SKM-1 treated with dmso at 0.1 percent for 144 hours (cell line): ENCODE results near the gene CASP7.

Experiments used
- DNase-seq: peaks from one replicate; lab custom pipeline; 2025; ENCODE audit not compliant: unreplicated experiment; lab: John Stamatoyannopoulos, UW

Gene CASP7

DNA sequence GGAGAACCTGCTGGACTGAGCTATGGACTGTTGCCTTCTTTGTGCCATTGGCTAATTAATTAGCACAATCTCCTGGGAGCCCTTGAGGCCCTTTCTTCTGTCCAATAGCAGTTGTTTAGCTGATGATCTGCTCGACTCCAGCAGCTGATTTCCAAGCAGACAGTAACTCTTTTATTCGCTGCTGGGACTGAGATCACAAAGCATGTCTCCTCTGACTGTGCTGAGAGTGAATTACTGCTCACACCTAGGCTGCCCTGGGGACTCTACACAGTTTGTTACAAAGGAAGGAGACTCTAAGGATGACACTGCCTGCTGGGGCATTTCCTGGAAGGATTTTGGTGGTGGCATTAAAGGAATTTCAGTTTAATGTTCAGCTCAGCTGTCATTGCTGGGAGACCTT lies 31.4 kb downstream of the CASP7 start:
- DNase-seq: no peak

DNA sequence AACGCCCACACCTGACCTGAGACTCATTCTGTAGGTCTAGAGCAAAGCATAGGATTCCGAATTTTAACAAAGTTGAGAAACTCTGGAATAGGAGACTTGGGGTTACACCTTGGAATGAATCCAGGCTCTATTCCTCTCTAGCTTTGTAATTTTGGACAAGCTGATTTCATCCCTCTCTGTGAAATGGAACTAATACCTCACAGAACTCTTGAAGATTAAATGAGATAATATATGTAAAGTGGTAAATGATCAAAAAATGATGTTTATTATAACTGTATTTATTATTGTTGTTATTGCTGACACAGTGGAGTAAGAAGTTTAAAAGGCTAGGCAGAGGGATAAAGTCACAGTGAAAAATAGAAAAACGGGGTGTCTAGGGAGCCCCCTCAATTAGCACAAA lies 32.3 kb downstream of the CASP7 start:
- no peak for DNase-seq

DNA sequence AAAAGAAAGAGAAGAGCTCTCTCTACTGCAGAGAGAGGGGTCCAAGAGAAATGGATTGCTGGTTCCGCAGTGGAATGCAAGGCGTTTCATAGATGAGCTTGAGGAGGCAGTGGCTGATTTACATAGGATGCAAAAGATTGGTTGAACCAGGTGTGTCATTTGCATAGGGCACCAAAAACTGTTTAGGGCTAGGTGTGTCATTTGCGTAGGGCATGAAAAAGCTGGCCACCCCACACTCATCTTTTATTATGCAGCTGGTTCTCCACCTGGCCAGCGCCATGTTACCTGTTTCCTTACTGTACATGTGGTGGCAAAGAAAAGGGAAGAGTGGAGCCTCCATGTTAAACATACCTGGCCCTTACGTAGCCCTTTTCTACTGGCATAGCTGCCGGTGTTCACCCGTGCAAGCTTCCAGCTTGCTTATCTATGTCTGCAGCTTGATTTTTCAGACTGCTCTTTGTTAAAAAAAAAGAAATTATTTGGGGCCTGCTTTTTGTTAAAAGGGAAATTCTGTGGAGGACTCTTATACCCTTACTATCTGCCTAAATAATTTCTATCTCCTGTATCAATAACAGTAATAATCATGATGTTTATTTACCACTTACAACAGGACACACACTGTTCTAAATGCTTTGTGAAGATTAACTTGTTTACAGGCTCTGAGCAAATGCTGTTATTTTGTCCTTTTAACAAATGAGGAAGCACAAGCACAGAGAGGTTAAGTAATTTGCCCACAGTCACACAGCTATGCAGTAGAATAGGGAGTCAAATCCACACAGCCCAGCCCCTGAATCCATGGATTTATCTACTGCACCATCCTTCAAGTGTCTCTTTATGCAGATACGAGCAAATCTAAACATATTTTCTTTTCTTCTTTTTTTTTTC lies 33.3 kb downstream of the CASP7 start:
- no peak for DNase-seq

DNA sequence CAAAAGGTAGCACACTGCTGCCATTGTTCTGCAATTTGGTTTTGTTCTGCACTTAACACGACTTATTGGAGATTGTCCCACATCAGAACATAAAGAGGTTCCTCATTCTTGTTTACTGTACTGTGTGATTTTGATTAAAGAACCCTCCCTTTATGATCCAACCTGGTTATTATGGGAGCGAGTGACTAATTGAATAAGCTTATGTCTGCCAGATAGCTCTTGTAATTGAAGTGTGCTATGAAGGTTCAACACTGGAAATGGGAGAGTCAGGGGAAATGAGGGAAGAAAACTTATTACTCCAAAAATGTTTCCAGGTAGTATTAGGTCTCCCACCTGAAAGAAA lies 33.9 kb downstream of the CASP7 start:
- no peak for DNase-seq

DNA sequence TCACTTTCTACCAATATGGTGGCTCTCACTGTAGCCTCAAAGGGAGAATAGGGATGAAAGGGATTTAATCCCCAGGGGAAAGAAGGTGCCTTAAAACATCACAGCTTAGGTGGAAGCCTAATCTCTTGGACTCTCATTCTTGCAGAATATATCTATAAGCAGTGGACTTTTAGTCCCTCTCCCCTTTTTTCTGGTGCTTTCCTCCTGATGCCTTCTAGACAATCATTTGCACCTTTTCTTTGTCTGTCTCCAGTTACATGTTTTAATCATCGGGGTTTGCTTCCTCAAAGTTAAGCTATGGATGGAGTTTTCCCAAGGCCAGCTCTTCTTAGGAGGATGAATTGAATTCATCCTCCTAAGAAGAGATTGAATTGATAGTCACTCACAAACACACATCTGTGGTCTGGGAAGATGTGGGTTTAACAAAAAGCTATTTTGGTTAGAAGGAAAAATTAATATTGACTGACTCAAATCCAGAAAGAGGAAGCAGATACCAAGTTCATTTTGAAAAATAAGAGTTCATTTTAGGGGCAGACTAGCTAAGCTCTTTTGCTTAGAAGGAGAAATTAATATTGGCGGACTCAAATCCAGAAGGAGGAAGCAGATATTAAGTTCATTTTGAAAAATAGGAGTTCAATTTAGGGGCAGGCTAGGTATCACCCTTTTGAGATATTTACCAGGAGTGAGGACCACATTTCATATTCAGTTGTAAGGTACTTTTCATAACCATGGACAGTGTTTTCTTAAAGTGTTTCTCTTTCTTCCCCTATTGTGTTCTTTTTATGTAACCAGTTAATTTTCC lies 36.6 kb downstream of the CASP7 start:
- DNase-seq: no peak

DNA sequence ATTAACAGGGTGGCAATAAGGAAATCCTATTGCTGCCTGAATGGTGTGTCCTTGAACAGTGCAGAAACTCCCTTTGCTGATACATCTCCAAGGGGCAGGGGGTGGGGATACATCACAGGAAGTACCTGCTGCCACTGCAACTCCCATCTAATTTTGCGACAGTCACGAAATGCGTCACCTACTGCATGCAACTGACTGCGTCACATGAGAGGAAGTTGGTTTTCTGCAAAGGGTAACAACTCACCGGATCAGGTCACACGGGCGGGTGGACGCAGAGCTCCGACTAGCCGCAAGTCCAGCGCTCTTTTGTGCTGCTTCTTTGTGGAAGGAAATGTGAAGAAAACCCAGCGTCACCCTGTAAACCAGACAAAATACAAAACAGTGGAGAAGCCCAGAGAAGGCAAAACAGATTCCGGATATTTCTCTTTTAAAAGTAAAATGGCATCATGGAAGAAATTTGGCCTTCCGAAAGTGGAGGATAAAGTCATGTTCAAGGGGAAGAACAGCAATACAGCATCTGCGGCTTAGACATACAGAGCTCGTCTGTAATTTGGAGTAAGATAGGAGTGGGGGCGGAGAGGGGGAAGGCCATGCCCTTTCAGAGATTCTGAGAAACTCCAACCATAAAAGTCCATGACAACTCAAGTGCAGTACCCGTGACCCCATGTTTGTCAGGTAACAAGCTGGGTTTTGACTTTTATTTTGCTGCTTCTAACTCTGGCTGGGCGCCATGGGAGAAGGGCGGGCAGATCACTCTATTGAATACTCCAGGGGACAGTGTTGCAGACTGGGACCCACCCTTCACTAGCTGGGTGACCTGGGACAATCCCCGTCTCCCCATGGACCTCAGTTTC lies 39.5 kb downstream of the CASP7 start:
- no peak for DNase-seq

DNA sequence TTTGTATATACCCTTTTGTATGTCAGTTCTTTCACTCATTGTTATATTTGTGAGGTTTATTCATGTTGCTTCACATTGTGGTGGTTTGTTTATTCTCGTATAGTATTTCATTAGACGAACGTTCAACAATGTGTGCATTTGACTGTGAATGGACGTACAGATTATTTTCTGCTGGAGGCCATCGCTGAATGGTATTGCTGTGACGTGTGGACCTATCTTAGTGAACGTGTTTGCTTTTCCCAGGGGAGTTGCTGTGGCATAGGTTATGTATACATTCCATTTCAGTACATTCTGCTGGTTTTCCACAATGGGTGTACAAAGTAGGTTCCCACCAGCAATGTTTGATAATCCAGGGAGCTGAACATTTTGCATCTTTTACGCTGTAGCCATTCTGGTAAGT lies 40.7 kb downstream of the CASP7 start:
- no peak for DNase-seq

DNA sequence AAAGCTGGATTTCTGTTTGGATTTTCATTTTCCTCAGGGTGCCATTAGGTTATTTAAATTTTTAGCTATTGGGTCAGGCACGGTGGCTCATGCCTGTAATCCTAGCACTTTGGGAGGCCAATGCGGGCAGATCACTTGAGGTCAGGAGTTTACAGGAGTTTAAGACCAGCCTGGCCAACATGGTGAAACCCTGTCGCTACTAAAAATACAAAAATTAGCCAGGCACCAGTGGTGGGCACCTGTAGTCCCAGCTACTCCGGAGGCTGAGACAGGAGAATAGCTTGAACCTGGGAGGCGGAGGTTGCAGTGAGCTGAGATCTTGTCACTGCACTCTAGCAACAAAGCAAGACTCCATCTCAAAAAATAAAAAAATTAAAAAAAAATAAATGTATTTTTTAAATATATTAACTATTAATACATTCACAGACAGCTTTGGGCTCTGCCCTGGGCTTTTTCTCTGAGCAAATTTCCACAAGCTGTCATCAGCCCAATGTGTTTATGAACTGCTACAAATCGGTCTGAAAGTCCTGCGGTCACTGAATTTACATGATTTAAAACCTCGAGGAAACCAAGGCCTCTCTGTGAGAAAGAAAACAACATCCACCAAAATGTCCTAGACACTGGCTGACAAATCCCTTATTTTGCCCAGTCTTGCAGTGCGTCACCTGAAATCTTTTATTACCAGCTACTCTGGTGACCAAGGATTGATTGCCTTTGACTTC lies 52.6 kb downstream of the CASP7 start:
- DNase-seq: no peak

DNA sequence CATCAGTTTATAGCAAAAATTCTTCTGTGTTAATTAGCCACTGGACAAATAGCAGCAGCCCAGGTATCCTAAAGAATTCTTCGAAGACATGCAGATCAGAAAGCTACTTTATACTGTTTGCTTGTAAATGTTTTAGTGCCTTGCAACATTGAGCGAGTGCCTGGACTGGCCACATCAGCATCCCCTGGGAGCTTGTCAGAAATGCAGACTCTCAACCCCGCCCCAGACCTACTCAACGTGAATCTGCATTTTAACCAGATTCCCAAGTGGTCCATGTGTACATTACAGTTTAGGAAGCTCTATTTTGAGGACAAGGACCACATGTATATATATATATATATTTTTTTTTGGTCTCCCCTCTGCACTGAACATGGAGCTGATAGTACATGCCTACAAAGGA lies 53.3 kb downstream of the CASP7 start:
- DNase-seq: no peak

DNA sequence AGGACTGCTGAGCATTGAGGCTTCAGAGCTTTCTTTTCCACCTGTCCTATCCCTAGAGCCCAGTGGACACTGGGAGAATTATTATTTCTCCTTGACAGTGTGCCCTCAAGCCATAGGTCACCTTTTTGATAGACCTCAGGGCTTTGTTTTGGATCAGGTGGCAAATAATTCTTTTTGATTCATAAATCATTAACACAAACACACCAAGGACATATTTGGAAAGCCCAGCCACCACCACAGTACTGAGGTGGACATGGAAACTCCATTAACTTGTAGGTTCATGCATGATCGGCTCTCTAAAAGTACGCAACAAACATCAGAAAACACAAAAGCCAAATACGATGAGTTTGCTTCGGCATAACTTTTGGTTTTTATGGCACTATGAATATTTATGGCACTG lies 53.9 kb downstream of the CASP7 start:
- DNase-seq: no peak

DNA sequence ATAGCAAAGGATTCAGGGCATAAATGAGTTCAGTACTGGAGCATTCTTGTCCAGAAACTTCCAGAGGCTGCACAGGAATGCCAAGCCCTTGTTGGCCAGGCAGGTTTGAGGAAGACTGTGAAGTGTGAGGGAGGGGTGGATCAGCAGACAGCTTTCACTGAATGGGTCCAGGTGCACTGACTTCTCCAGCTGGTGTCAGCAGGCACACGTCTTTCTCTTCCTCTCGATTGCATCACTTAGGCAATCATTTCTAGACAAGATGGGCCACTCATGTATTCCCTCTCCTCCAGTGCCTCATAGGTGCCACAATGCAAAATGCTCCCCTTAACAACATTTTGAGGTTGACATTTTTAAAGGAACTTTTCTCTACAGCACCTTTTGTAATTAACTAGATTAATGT lies 56.2 kb downstream of the CASP7 start:
- no peak for DNase-seq

DNA sequence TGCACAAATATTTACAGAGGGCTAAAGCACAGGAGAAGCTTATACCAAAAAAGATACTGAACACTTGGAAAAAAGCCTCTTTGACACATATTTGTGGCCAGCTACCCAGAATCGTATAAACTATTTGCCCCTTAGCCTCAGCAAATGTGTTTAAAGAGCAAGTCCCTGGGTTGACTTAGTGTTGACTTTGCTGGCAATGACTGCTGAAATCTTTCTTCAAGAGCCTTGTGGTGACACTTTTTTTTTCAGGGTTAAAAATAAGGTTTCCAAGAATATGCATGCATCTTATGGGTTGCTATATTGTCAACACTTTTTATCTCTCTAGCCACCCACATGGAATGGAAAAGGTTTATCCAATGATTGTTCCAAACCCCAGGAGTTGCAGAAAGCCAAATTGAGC lies 56.9 kb downstream of the CASP7 start:
- DNase-seq: no peak

DNA sequence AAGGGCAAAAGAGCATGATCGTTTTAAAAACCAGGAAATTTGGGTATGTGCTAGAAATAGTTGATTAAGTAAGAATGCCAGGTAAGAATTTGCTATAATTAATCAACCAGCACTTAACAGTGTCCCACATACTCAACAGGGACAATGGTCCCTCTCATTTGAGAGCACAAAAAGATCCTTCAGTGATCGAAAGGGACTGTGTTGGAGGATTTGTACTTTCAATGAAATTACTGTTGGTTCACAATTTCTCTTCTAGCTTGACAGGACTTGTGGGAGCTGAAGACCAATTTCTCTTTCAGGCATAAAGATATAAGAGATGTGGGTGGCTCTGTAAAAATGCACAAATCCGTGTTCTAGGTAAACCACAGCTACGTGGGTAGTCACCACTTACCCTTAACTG lies 59.3 kb downstream of the CASP7 start:
- DNase-seq: no peak

DNA sequence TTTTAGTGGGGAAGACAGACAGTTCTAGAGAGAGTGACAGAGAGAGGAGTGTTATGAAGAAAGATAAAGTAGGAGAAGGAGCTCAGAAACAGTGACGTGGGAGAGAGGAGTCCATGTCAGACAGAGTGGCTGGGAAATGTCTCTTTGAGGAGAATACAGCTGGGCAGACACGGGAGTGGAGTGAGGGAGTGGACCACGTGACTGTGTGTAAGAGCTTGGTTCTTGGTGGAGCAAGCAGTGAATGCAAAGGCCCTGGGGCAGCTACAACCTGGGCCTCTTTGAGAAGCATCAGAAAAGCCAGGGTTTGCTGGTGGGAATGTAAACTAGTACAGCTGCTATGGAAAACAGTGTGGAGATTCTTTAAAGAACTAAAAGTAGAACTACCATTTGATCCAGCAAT lies 59.9 kb downstream of the CASP7 start:
- no peak for DNase-seq

DNA sequence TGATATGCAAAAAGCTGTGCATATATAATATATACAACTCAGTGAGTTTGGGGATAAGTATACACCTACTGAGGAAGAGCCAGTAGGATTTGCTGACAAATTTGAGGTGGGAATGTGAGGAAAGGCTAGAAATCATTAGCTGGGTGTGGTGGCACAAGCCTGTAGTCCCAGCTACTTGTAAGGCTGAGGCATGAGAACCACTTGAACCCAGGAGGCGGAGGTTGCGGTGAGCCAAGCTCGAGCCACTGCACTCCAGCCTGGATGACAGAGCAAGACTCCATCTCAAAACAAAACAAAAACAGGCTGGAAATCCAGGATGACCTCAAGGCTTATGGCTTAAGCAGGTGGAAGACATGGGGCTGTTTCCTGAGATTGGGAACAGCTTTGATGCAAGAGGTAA lies 61.1 kb downstream of the CASP7 start:
- DNase-seq: no peak

DNA sequence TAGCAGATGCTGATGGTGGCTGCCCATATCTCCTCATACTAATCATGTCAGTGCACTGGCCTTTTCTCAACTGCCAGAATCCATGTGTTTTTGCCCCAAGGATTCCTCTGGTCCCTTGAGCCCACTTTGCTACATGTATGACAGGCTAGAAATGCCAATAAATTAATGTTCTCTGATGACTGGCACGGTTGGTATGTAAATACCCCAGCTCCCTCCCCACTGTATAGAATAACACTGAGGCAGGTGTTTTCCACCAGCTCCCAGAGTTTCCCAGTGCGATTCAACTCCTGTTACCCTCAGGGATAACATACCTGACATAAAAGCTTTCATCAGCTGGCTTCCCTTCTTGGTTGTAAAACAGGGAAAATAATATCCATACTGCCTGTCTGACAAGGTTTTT lies 62.8 kb downstream of the CASP7 start:
- no peak for DNase-seq

DNA sequence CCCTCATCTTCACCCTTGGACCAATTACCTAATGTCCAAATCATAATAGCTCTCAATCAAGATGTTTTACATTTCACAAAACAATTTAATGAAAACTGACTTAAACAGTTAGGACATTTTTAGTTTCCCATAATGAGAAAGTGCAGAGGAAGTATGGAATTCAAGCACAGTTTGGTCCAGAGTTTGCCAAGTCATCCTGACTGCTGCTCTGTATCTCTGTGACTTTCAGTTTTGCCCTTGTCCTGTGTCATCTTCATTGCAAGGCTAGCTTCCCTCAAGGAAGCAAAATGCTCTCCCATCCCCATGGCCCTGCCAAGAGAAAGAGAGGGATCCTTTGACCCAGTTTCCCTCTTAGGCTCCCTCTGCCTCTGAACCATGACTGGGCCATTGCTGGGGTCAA lies 63.9 kb downstream of the CASP7 start:
- no peak for DNase-seq

DNA sequence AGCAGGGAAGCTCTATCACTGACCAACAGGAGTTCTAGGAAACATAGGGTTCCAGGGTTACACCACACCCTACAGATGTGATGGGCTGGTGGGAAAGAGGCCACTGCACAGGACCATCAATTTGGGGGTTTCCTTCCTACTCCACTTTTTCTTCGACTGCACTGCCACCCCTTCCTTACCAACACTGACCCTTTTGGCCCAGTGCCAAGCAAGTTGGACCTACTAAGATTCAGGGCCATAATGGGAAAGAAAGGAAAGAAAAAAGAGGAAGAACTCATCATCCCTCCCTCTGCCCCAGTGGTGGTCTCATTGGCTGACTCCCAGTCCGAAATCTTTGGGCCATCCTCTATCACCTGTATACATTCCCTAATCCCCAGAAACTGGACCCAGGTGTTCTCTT lies 65.7 kb downstream of the CASP7 start:
- no peak for DNase-seq

DNA sequence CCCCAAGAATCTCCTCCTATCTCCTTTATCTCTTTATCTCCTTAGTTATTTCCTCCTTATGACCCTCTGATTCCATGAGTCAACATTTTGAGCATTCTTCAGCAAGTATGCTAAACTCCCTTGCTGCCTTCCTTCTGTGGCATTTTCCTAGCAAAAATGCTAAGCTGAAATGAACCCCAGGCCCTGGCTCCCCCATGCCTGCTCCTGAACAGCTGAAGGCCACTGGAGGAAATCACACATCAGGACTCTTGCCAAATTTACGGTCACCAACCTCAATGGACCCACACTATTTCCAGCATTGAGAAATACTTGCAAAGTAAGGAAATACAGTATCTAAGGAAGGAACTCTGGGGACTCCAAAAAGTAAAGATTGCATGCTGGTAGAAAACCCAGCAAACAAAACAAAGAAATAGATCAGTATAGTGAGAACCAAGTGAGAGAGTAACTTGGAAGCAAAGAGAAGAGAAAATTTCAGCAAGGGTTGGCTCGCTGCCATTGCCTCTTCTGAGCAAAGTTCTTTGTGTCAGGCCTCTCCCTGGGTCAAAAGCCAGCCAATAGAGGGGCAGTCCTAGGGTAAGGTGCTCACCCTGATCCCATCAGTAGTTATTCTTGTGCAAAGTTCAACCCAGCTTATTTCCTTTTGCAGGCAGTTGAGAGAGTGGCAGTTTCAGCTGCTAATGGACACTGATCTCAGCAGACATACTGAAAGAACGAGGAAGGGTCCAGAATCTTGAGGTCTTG lies 66.7 kb downstream of the CASP7 start:
- no peak for DNase-seq

DNA sequence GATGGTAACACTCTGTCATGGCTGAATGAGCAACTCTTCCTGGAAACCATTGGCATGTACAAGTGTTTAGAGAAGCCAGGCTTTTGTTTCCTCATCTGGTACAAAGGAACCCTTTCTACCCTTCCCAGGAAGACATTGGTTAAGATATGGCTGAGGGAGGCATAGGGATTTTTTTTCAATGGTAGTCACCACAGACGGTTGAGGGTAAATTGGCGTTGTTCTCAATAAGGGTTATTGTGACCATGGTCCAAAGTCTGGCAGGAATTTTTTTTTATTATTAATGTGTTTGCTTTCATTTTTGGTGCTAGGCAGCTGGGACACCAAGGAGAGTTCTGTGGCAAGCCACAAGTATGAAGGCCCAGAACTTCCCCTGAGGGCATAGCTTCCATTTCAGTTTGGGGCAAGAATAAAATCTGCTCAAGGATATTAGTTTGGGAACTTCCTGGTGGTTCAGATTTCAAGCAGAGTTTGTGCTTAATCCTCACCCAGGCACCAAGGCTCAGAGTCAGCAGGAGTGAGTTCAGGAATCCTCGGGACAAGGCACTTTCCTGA lies 71.5 kb downstream of the CASP7 start, which contains the start of gene PLEKHS1:
Gene PLEKHS1 (plus strand): TSS at position 502 of the 552 bp plus-strand sequence. CDS start 3,596 bp downstream, outside the sequence.
- DNase-seq: no peak
